Ovary (tissue), 3 donors: Measurements from ENCODE around the gene GLCE.

Experiments
- EP300 ChIP-seq: sonication (generic); formaldehyde crosslinking; IDR thresholded peaks from one replicate; pipeline ENCODE4 v1.6.1; 2017; ENCODE audit warnings: antibody characterized with exemption
- POLR2A ChIP-seq: fragments of 450-650 bp; IDR thresholded peaks from one replicate; pipeline ENCODE4 v1.6.1; 2017; ENCODE audit warnings: antibody characterized with exemption, mild to moderate bottlenecking, moderate library complexity
- TF ChIP-seq, protein P1 (sequence below), 3 donors: fragments of 450-650 bp in 2 of 3; fragments of 200-600 bp in 1 of 3; IDR thresholded peaks; one replicate each; pipeline versions ENCODE4 v1.5.1 to v1.8.0; 2016 to 2022; ENCODE audit warnings: antibody characterized with exemption in 3 of 3, mild to moderate bottlenecking in 1 of 3
- donor health status: DM: no; HTN: no; CAD: no.

DNA sequence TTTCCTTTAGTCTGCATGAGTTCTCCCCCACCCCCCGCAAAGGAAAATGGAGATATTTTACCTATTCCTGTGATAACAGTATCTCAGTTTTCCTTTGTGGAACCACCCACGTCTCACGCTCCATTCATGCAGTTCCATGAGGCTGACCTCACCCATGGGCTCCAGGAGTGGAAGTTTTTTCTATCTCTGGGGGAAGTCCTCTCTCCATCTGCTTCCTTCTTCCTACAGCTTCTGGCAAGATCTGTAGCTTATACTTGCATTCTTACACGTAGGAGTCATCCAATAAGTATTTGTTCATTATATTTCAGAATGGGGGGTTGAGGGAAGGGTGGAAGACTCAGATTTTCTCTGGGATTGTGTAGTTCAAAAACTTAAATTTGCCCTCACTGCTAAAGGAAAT lies 5.8 kb upstream of the GLCE start:
- TF ChIP-seq, protein P1, sequence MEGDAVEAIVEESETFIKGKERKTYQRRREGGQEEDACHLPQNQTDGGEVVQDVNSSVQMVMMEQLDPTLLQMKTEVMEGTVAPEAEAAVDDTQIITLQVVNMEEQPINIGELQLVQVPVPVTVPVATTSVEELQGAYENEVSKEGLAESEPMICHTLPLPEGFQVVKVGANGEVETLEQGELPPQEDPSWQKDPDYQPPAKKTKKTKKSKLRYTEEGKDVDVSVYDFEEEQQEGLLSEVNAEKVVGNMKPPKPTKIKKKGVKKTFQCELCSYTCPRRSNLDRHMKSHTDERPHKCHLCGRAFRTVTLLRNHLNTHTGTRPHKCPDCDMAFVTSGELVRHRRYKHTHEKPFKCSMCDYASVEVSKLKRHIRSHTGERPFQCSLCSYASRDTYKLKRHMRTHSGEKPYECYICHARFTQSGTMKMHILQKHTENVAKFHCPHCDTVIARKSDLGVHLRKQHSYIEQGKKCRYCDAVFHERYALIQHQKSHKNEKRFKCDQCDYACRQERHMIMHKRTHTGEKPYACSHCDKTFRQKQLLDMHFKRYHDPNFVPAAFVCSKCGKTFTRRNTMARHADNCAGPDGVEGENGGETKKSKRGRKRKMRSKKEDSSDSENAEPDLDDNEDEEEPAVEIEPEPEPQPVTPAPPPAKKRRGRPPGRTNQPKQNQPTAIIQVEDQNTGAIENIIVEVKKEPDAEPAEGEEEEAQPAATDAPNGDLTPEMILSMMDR (IDR thresholded peaks at IDR 0.05) = no peak
- TF ChIP-seq POLR2A (no peak), EP300 (no peak)
